H9 (cell line): ENCODE results near the gene TMEM163. TPM values are rescaled to one million over a fixed set of nuclear protein-coding genes. Genes with fewer than 3 reads are reported as not detected.

Experiments used
- DNase-seq: peaks from one replicate; pipeline ENCODE4 v3.0.0-alpha.2; 2017
- H2AFZ ChIP-seq: one replicate; pipeline ENCODE4 v1.6.1; 2013; ENCODE audit warnings: mild to moderate bottlenecking, low read length, control low read depth, moderate library complexity
- H2AK5ac ChIP-seq: 2 replicates; pipeline ENCODE4 v1.6.1; 2013; ENCODE audit warnings: low read length, control low read depth, mixed read lengths; ENCODE audit not compliant: insufficient read length
- H2BK120ac ChIP-seq: one replicate; pipeline ENCODE4 v1.6.1; 2013; ENCODE audit warnings: low read depth, mild to moderate bottlenecking, low read length, control low read depth, inconsistent platforms; ENCODE audit not compliant: poor library complexity, severe bottlenecking
- H2BK12ac ChIP-seq: 2 replicates; pipeline ENCODE4 v1.6.1; 2013; ENCODE audit warnings: low read length, control low read depth, mixed read lengths, low read depth; ENCODE audit not compliant: insufficient read length
- H2BK15ac ChIP-seq: 2 replicates; pipeline ENCODE4 v1.6.1; 2013; ENCODE audit warnings: low read depth, low read length, control low read depth
- H2BK20ac ChIP-seq: one replicate; pipeline ENCODE4 v1.6.1; 2013; ENCODE audit warnings: low read depth, mild to moderate bottlenecking, low read length, control low read depth, inconsistent platforms; ENCODE audit not compliant: poor library complexity, severe bottlenecking
- H2BK5ac ChIP-seq: 2 replicates; pipeline ENCODE4 v1.6.1; 2013; ENCODE audit warnings: low read length, control low read depth, mixed read lengths; ENCODE audit not compliant: insufficient read length
- H3K14ac ChIP-seq: 2 replicates; pipeline ENCODE4 v1.6.1; 2013; ENCODE audit warnings: low read length, control low read depth; ENCODE audit not compliant: insufficient read depth
- H3K18ac ChIP-seq: 2 replicates; pipeline ENCODE4 v1.6.1; 2013; ENCODE audit warnings: low read depth, mild to moderate bottlenecking, mixed read lengths, low read length, control low read depth; ENCODE audit not compliant: insufficient read length
- H3K23ac ChIP-seq: 2 replicates; pipeline ENCODE4 v1.6.1; 2013; ENCODE audit warnings: low read length, control low read depth, mixed read lengths, low read depth; ENCODE audit not compliant: insufficient read length
- H3K23me2 ChIP-seq: 2 replicates; pipeline ENCODE4 v1.6.1; 2013; ENCODE audit warnings: low read depth, mild to moderate bottlenecking, mixed read lengths, low read length, control low read depth; ENCODE audit not compliant: insufficient read length, poor library complexity, severe bottlenecking
- H3K27ac ChIP-seq: 2 replicates; pipeline ENCODE4 v1.5.1; 2013; ENCODE audit warnings: low read length, control low read depth, mixed read lengths, low read depth; ENCODE audit not compliant: insufficient read length
- H3K27me3 ChIP-seq: 2 replicates; pipeline ENCODE4 v1.6.1; 2013; ENCODE audit warnings: low read length, control low read depth, inconsistent platforms; ENCODE audit not compliant: insufficient read depth
- H3K4ac ChIP-seq: 2 replicates; pipeline ENCODE4 v1.6.1; 2013; ENCODE audit warnings: low read depth, mild to moderate bottlenecking, control low read depth, inconsistent platforms, low read length, moderate library complexity
- H3K4me1 ChIP-seq: 2 replicates; pipeline ENCODE4 v1.6.1; 2013; ENCODE audit warnings: low read length, control low read depth, inconsistent platforms; ENCODE audit not compliant: insufficient read depth
- H3K4me2 ChIP-seq: 2 replicates; pipeline ENCODE4 v1.6.1; 2013; ENCODE audit warnings: low read length, control low read depth, mixed read lengths; ENCODE audit not compliant: insufficient read length, insufficient read depth
- H3K56ac ChIP-seq: 2 replicates; pipeline ENCODE4 v1.6.1; 2013; ENCODE audit warnings: low read depth, mild to moderate bottlenecking, mixed read lengths, low read length, control low read depth; ENCODE audit not compliant: insufficient read length
- H3K79me1 ChIP-seq: 2 replicates; pipeline ENCODE4 v1.6.1; 2013; ENCODE audit warnings: low read depth, mild to moderate bottlenecking, moderate library complexity, low read length, control low read depth, inconsistent platforms; ENCODE audit not compliant: insufficient read depth, poor library complexity, severe bottlenecking
- H3K79me2 ChIP-seq: 2 replicates; pipeline ENCODE4 v1.6.1; 2013; ENCODE audit warnings: low read length, control low read depth, inconsistent platforms; ENCODE audit not compliant: insufficient read depth
- H3K9ac ChIP-seq: 2 replicates; pipeline ENCODE4 v1.6.1; 2013; ENCODE audit warnings: low read length, control low read depth, mixed read lengths; ENCODE audit not compliant: insufficient read length; ENCODE audit errors: extremely low read depth
- H3K9me3 ChIP-seq: one replicate; pipeline ENCODE4 v1.6.1; 2013; ENCODE audit warnings: low read depth, low read length, inconsistent platforms; ENCODE audit not compliant: control insufficient read depth
- H3T11ph ChIP-seq: one replicate; pipeline ENCODE4 v1.6.1; 2013; ENCODE audit warnings: mild to moderate bottlenecking, low read length, control low read depth, inconsistent platforms
- H4K20me1 ChIP-seq: one replicate; pipeline ENCODE4 v1.6.1; 2013; ENCODE audit not compliant: control insufficient read depth, insufficient read length, insufficient read depth
- H4K5ac ChIP-seq: 2 replicates; pipeline ENCODE4 v1.6.1; 2013; ENCODE audit warnings: low read depth, mild to moderate bottlenecking, mixed read lengths, low read length, control low read depth; ENCODE audit not compliant: insufficient read length
- H4K8ac ChIP-seq: replicated peaks from 2 replicates; pipeline ENCODE4 v1.6.1; 2013; ENCODE audit warnings: low read length, control low read depth, mixed read lengths, low read depth; ENCODE audit not compliant: insufficient read length
- H4K91ac ChIP-seq: 2 replicates; pipeline ENCODE4 v1.6.1; 2013; ENCODE audit warnings: low read depth, mild to moderate bottlenecking, moderate library complexity, mixed read lengths, low read length, control low read depth; ENCODE audit not compliant: insufficient read length
- H3K27ac Mint-ChIP-seq, 3 experiments: 2 replicates in 2 of 3; 3 replicates in 1 of 3; pipeline ENCODE4 v1.8.0; 2020 to 2021; ENCODE audit warnings: mixed read lengths in 3 of 3, mild to moderate bottlenecking in 1 of 3, moderate library complexity in 1 of 3
- H3K27me3 Mint-ChIP-seq: 2 replicates; pipeline ENCODE4 v1.8.0; 2021; ENCODE audit warnings: low read depth, mild to moderate bottlenecking, moderate library complexity, mixed read lengths
- H3K36me3 Mint-ChIP-seq, 3 experiments: 2 replicates in 2 of 3; 3 replicates in 1 of 3; pipeline ENCODE4 v1.8.0; 2020 to 2021; ENCODE audit warnings: low read depth in 3 of 3, mixed read lengths in 3 of 3; ENCODE audit not compliant: insufficient read depth in 1 of 3
- H3K4me1 Mint-ChIP-seq, 2 experiments: 2 replicates each; pipeline ENCODE4 v1.8.0; 2020; ENCODE audit warnings: mixed read lengths in 2 of 2
- H3K4me3 Mint-ChIP-seq, 2 experiments: 2 replicates in 1 of 2; 3 replicates in 1 of 2; pipeline ENCODE4 v1.8.0; 2020 to 2021; ENCODE audit warnings: mild to moderate bottlenecking in 2 of 2, mixed read lengths in 2 of 2, moderate library complexity in 1 of 2
- H3K9me3 Mint-ChIP-seq, 2 experiments: 2 replicates in 1 of 2; 3 replicates in 1 of 2; pipeline ENCODE4 v1.8.0; 2020; ENCODE audit warnings: mild to moderate bottlenecking in 2 of 2, mixed read lengths in 2 of 2, moderate library complexity in 1 of 2
- CTCF ChIP-seq: fragments of 200-600 bp; sonication (generic); conservative IDR thresholded peaks from 3 replicates; pipeline ENCODE4 v1.8.0; 2021; ENCODE audit warnings: antibody characterized with exemption, mild to moderate bottlenecking
- WGBS: extraction: QIAGEN DNeasy Blood & Tissue Kit; methylation state at CpG from one replicate; pipeline ENCODE4 v1.1.7; 2013; ENCODE audit warnings: missing lambda C conversion rate, low lambda C conversion rate, mixed read lengths; ENCODE audit not compliant: insufficient read length; ENCODE audit errors: extremely low coverage; 5-methylcytosine and 5-hydroxymethylcytosine counted together
- total RNA-seq: library from RNA; stranded (reverse); gene quantifications from 2 replicates; pipeline ENCODE4 v1.2.1, GENCODE V29; 2021

TMEM163 gene
- total RNA-seq, 1 experiment from 2014 or later: 0.39 TPM

GRCh38 chr2:134417968-134418582, 300.7 kb downstream of the TMEM163 start:
- no peak overlapping the region for H2BK15ac ChIP-seq
- Mint-ChIP-seq H3K9me3 (no peaks in the 10 kb centered on the region), H3K4me1 (peaks cover 6 to 8% of the 10 kb centered on the region in 2 experiments), H3K27ac (no peak overlapping the region), H3K36me3 (peaks cover 0 to 5% (median 0%) of the 10 kb centered on the region in 3 experiments; a peak in 1 of 7 replicates), H3K27me3 (no peaks in the 10 kb centered on the region), H3K4me3 (no peak overlapping the region)
- H3K18ac ChIP-seq: no peak overlapping the region
- H3K14ac ChIP-seq: no peak overlapping the region
- no peak overlapping the region for H3K23ac ChIP-seq
- no peak overlapping the region for H4K8ac ChIP-seq
- no CpG with 5 or more reads among the region's 5 CpGs for WGBS
- H4K20me1 ChIP-seq: no peaks in the 10 kb centered on the region
- no peaks in the 10 kb centered on the region for H3K23me2 ChIP-seq
- no peaks in the 10 kb centered on the region for H3K9me3 ChIP-seq
- H3K79me1 ChIP-seq: no peaks in the 10 kb centered on the region
- H3K4me1 ChIP-seq: no peaks in the 10 kb centered on the region
- TF ChIP-seq CTCF: no peak
- H2AFZ ChIP-seq: no peak overlapping the region
- no peak overlapping the region for H2BK20ac ChIP-seq
- H2AK5ac ChIP-seq: no peak overlapping the region
- no peak overlapping the region for H3K4me2 ChIP-seq
- DNase-seq: no peak
- no peak overlapping the region for H3K9ac ChIP-seq
- no peak overlapping the region for H3T11ph ChIP-seq
- no peak overlapping the region for H4K91ac ChIP-seq
- no peaks in the 10 kb centered on the region for H3K27me3 ChIP-seq
- H3K79me2 ChIP-seq: no peaks in the 10 kb centered on the region
- no peak overlapping the region for H2BK120ac ChIP-seq
- H4K5ac ChIP-seq: no peak overlapping the region
- no peak overlapping the region for H2BK12ac ChIP-seq
- H3K56ac ChIP-seq: no peak overlapping the region
- H3K27ac ChIP-seq: no peak overlapping the region
- H3K4ac ChIP-seq: no peak overlapping the region
- no peak overlapping the region for H2BK5ac ChIP-seq
